ENCODE measurements around the gene ATP5PB.

The ATP5PB gene

GRCh38 chr1:111446967-111447892 is 2.0 kb upstream of the ATP5PB start:
- DNase-seq, result no peak

- DNase-seq, result peak; percentile 29
Observed at GRCh38 chr1:111448482-111448917, 764 bp upstream of the ATP5PB start.

GRCh38 chr1:111449703-111450017 is 396 bp downstream of the ATP5PB start:
- DNase-seq, result no peak

- no peak for DNase-seq
Observed at GRCh38 chr1:111450185-111450584, 921 bp downstream of the ATP5PB start.

GRCh38 chr1:111452581-111452980 is 3.3 kb downstream of the ATP5PB start:
- DNase-seq, result no peak

- no peak for DNase-seq
Observed at GRCh38 chr1:111453706-111454105, 4.4 kb downstream of the ATP5PB start.

GRCh38 chr1:111454859-111455641 is 5.8 kb downstream of the ATP5PB start:
- no peak for DNase-seq

GRCh38 chr1:111455642-111456031 is 6.4 kb downstream of the ATP5PB start:
- no peak for DNase-seq

- no peak for DNase-seq
Observed at GRCh38 chr1:111461765-111462164, 12.5 kb downstream of the ATP5PB start.

GRCh38 chr1:111462370-111463028 is 13.2 kb downstream of the ATP5PB start:
- DNase-seq, result no peak

- no peak for DNase-seq
Observed at GRCh38 chr1:111463029-111463683, 13.9 kb downstream of the ATP5PB start.

- no peak for DNase-seq
Observed at GRCh38 chr1:111465754-111466153, 16.5 kb downstream of the ATP5PB start.

GRCh38 chr1:111466480-111466879 is 17.2 kb downstream of the ATP5PB start:
- DNase-seq, result no peak

- DNase-seq, result no peak
Observed at GRCh38 chr1:111467865-111468716, 18.8 kb downstream of the ATP5PB start.

GRCh38 chr1:111468717-111469100 is 19.4 kb downstream of the ATP5PB start:
- no peak for DNase-seq

GRCh38 chr1:111469539-111469938 is 20.3 kb downstream of the ATP5PB start:
- no peak for DNase-seq

- DNase-seq, result no peak
Observed at GRCh38 chr1:111470596-111470995, 21.3 kb downstream of the ATP5PB start.

- peak; percentile 9 for DNase-seq
Observed at GRCh38 chr1:111471012-111471411, 21.7 kb downstream of the ATP5PB start.

GRCh38 chr1:111471538-111471937 is 22.3 kb downstream of the ATP5PB start:
- DNase-seq, result no peak

GRCh38 chr1:111474106-111474505 is 24.8 kb downstream of the ATP5PB start:
- DNase-seq, result no peak

GRCh38 chr1:111474521-111474920 is 25.3 kb downstream of the ATP5PB start:
- no peak for DNase-seq

- peak; percentile 37 for DNase-seq
Observed at GRCh38 chr1:111475701-111476100, 26.4 kb downstream of the ATP5PB start.
